HL-60 (cell line): ENCODE results near the gene FNIP2.

Experiments used
- DNase-seq, 2 experiments: peaks; one replicate each; pipeline ENCODE4 v3.0.0-alpha.2; 2010 to 2020; ENCODE audit warnings: low read depth in 1 of 2, low spot score in 1 of 2
- H3K27ac ChIP-seq: fragments of 250-450 bp; sonication (Bioruptor Pico); replicated peaks from 2 replicates; pipeline ENCODE4 v1.5.1; 2020; ENCODE audit warnings: mild to moderate bottlenecking, moderate library complexity
- H3K27me3 ChIP-seq: fragments of 250-450 bp; sonication (Bioruptor Pico); 2 replicates; pipeline ENCODE4 v1.5.1; 2021; ENCODE audit warnings: mild to moderate bottlenecking, moderate library complexity; ENCODE audit not compliant: insufficient read depth, poor library complexity, severe bottlenecking
- H3K4me3 ChIP-seq: replicated peaks from 2 replicates; pipeline ENCODE4 v1.5.1; 2011; ENCODE audit warnings: mild to moderate bottlenecking, control low read depth, low read length; ENCODE audit not compliant: insufficient read depth
- GABPA ChIP-seq: IDR thresholded peaks from 2 replicates; pipeline ENCODE4 v1.6.1; 2012; ENCODE audit warnings: low read depth
- POLR2AphosphoS5 ChIP-seq: IDR thresholded peaks from 2 replicates; pipeline ENCODE4 v1.6.1; 2012; ENCODE audit warnings: low read depth
- SPI1 ChIP-seq: IDR thresholded peaks from 2 replicates; pipeline ENCODE4 v1.6.1; 2012; ENCODE audit warnings: low read depth, mild to moderate bottlenecking, borderline replicate concordance
- TF ChIP-seq, protein P1 (sequence below): IDR thresholded peaks from one replicate; pipeline ENCODE4 v1.5.1; 2011; ENCODE audit warnings: low read length, control low read depth, inconsistent platforms; ENCODE audit not compliant: insufficient read depth
- TF ChIP-seq, protein P2 (sequence below): IDR thresholded peaks from 2 replicates; pipeline ENCODE4 v1.6.1; 2012; ENCODE audit warnings: low read depth; ENCODE audit not compliant: insufficient replicate concordance

The FNIP2 gene

DNA sequence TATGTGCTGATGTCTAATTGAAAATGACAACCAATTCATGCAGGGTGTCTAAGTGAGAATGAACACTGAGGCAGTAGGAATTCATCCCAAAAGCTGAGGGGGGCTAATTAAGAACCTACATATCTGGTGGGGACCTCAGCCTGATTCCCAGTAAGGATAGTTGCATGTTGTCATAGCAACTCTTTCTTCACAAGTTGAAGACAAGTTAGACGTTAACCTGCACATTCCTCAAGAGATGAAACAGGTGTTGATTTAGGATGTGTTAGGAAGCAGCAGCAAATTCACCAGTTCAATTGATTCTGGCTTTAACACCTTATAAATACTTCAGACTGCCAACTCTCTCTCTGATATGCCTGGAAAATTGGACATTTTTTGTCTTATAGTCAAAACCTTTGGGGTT lies 7.3 kb downstream of the FNIP2 start:
- Histone ChIP-seq H3K27ac (no peak overlapping the region), H3K27me3 (no peaks in the 10 kb centered on the region), H3K4me3 (no peak overlapping the region)
- TF ChIP-seq, protein P1, sequence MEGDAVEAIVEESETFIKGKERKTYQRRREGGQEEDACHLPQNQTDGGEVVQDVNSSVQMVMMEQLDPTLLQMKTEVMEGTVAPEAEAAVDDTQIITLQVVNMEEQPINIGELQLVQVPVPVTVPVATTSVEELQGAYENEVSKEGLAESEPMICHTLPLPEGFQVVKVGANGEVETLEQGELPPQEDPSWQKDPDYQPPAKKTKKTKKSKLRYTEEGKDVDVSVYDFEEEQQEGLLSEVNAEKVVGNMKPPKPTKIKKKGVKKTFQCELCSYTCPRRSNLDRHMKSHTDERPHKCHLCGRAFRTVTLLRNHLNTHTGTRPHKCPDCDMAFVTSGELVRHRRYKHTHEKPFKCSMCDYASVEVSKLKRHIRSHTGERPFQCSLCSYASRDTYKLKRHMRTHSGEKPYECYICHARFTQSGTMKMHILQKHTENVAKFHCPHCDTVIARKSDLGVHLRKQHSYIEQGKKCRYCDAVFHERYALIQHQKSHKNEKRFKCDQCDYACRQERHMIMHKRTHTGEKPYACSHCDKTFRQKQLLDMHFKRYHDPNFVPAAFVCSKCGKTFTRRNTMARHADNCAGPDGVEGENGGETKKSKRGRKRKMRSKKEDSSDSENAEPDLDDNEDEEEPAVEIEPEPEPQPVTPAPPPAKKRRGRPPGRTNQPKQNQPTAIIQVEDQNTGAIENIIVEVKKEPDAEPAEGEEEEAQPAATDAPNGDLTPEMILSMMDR = no peak
- TF ChIP-seq GABPA (no peak), SPI1 (no peak), POLR2AphosphoS5 (no peak)
- TF ChIP-seq, protein P2, sequence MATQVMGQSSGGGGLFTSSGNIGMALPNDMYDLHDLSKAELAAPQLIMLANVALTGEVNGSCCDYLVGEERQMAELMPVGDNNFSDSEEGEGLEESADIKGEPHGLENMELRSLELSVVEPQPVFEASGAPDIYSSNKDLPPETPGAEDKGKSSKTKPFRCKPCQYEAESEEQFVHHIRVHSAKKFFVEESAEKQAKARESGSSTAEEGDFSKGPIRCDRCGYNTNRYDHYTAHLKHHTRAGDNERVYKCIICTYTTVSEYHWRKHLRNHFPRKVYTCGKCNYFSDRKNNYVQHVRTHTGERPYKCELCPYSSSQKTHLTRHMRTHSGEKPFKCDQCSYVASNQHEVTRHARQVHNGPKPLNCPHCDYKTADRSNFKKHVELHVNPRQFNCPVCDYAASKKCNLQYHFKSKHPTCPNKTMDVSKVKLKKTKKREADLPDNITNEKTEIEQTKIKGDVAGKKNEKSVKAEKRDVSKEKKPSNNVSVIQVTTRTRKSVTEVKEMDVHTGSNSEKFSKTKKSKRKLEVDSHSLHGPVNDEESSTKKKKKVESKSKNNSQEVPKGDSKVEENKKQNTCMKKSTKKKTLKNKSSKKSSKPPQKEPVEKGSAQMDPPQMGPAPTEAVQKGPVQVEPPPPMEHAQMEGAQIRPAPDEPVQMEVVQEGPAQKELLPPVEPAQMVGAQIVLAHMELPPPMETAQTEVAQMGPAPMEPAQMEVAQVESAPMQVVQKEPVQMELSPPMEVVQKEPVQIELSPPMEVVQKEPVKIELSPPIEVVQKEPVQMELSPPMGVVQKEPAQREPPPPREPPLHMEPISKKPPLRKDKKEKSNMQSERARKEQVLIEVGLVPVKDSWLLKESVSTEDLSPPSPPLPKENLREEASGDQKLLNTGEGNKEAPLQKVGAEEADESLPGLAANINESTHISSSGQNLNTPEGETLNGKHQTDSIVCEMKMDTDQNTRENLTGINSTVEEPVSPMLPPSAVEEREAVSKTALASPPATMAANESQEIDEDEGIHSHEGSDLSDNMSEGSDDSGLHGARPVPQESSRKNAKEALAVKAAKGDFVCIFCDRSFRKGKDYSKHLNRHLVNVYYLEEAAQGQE = no peak
- no peak for DNase-seq

DNA sequence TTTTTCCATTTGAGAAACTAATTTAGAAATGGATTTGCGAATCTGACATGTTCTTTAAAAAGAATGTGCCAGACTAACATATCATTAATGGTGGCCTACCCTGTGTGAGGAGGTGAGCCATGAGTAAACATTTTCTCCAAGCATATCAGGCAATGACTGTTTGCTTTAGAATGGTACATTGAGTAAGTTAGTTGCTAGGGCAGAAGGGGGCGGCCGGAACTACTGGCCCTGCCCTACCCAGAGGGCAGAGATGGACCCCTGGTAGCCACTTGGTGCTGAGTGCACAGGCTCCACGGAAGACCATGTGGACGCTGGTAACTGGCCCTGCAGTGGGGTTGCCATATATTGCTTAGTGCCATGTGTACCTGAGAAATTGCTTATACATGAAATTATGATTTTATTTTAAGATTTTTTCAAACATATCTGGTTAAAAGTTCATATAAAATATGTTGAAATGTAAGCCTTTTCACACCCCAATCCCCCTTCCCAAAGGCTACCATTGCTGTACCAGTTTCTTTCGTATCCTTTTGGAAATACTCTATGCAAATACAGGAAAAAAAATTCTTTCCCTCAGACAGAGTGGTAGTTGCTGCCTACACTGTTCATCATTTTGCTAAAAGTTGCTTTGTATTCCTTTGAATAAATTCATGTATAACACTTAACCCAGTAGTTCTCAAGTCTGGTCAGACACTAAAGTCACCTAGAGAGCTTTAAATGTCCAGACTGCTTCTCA lies 8.8 kb downstream of the FNIP2 start:
- TF ChIP-seq SPI1 (no peak), GABPA (no peak), POLR2AphosphoS5 (no peak)
- TF ChIP-seq, protein P1 = no peak
- TF ChIP-seq, protein P2 = no peak
- no peak for DNase-seq
- Histone ChIP-seq H3K27me3 (no peaks in the 10 kb centered on the region), H3K27ac (no peak overlapping the region), H3K4me3 (no peak overlapping the region)

GRCh38 chr4:158778156-158778711 lies 9.4 kb downstream of the FNIP2 start:
- H3K27me3 ChIP-seq = no peaks in the 10 kb centered on the region
- no peak overlapping the region for H3K4me3 ChIP-seq
- H3K27ac ChIP-seq = no peak overlapping the region
- no peak for DNase-seq
- TF ChIP-seq GABPA (no peak), SPI1 (no peak)

DNA sequence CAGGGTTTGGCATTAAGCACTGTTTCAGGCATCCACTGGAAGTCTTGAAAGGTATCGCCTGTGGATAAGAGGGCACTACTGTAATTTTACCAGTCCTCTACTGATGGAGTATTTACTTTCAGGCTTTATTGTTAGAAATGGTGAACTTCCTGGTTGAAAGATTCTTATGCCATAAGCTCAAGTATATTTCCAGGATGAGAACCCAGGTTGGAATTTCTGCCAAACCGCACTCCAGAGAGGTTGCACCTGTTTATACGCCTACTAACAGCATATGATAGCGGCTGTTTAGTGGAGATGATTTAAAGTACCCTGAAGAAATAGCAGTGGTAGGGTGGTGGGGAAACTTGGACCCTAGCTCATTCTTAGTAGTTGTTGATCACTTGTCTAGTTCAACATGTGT lies 9.9 kb downstream of the FNIP2 start:
- Histone ChIP-seq H3K27me3 (no peaks in the 10 kb centered on the region), H3K27ac (no peak overlapping the region), H3K4me3 (no peak overlapping the region)
- no peak for DNase-seq
- TF ChIP-seq, protein P1 = no peak
- TF ChIP-seq, protein P2 = no peak
- TF ChIP-seq SPI1 (no peak), POLR2AphosphoS5 (no peak), GABPA (no peak)
